ENCODE data around the gene NRAP. TPM values are rescaled to one million over a fixed set of nuclear protein-coding genes. Genes with fewer than 3 reads are reported as not detected.
A peak's percentile ranks its signal among the peaks of the same experiment; 100 is the strongest.

Gene NRAP
- total and polyA plus RNA-seq, 2 of the 4 experiments (the other 2 are of a cell fraction) = not detected

GRCh38 chr10:113627836-113628235 is 36.0 kb downstream of the NRAP start:
- no CpG with 5 or more reads among the region's 6 CpGs for WGBS, 2 experiments (ENCODE audit: extremely low coverage in 2 of 2, insufficient read length in 1 of 2)
- Histone ChIP-seq H3K9me3 (ENCODE audit: control insufficient read depth, insufficient read depth, low read length) (no peaks in the 10 kb centered on the region), H3K27me3 (ENCODE audit: control insufficient read depth, insufficient read depth, low read length) (peaks cover 13% of the 10 kb centered on the region), H3K56ac (ENCODE audit: extremely low read depth, insufficient read depth, low read length) (no peak overlapping the region), H3K4me3 (ENCODE audit: insufficient read depth, low read depth, low read length) (no peak overlapping the region), H3K4me2 (ENCODE audit: low read depth, low read length) (no peak overlapping the region), H2BK15ac (ENCODE audit: low read depth, low read length) (no peak overlapping the region), H3K4ac (ENCODE audit: low read depth, low read length) (no peak overlapping the region), H2BK5ac (ENCODE audit: low read depth, low read length, poor library complexity, severe bottlenecking) (no peak overlapping the region), H3K14ac (replicated peaks; ENCODE audit: low read depth, low read length) (no peak overlapping the region), H3K4me1 (ENCODE audit: control insufficient read depth, insufficient read depth, low read length) (no peaks in the 10 kb centered on the region), H2AK9ac (replicated peaks; ENCODE audit: low read depth, low read length, poor library complexity) (no peak overlapping the region), H3K9me1 (ENCODE audit: insufficient read depth, low read length) (no peaks in the 10 kb centered on the region), H3K36me3 (ENCODE audit: control insufficient read depth, insufficient read depth, low read length) (no peaks in the 10 kb centered on the region), H3K79me1 (ENCODE audit: low read depth in 1 of 2, low read length in 2 of 2) (no peaks in the 10 kb centered on the region), H3K27ac (ENCODE audit: insufficient read depth, low read length) (no peak overlapping the region), H2AFZ (replicated peaks; ENCODE audit: low read length, poor library complexity) (no peak overlapping the region), H4K20me1 (ENCODE audit: insufficient read depth, low read length) (no peaks in the 10 kb centered on the region), H4K5ac (ENCODE audit: low read depth, low read length) (no peak overlapping the region), H3K23ac (ENCODE audit: low read depth, low read length) (no peak overlapping the region), H2BK20ac (ENCODE audit: low read depth, low read length) (no peak overlapping the region), H3K9ac (ENCODE audit: low read depth, low read length) (no peak overlapping the region), H3K18ac (ENCODE audit: low read depth, low read length) (no peak overlapping the region), H4K91ac (ENCODE audit: insufficient read depth, low read depth, low read length) (no peak overlapping the region), H4K8ac (ENCODE audit: low read depth in 2 of 2, low read length in 2 of 2) (no peak overlapping the region), H2BK120ac (ENCODE audit: low read depth, low read length) (no peak overlapping the region), H2AK5ac (ENCODE audit: low read depth, low read length) (no peak overlapping the region)
- intact Hi-C loops (cut with micrococcal nuclease) = no loop called here
- dilution Hi-C loops (cut with HindIII; ENCODE audit: low sequenced_read_pairs, unreplicated experiment) = no loop called here
- BruUV-seq (replicated peaks) = no TSS peak
- DNase-seq (no peak), ATAC-seq (ENCODE audit: low read depth) (no peak)
- TF ChIP-seq MAFK (IDR thresholded peaks at IDR 0.05; ENCODE audit: low read depth, low read length) (peak; percentile 35; the same call in 1 of the 2 replicates), FOS (IDR thresholded peaks at IDR 0.05; ENCODE audit: low read depth, low read length) (no peak)
- CTCF ChIA-PET = no interaction called here
- in situ Hi-C loops (cut with MboI; ENCODE audit: low sequenced_read_pairs) = no loop called here
- POLR2A ChIA-PET (ENCODE audit: unreplicated experiment) = no interaction called here
